MM.1S (cell line): ENCODE results near the gene PCSK4.

Experiments
- DNase-seq: peaks from one replicate; pipeline ENCODE4 v3.0.0-alpha.2; 2015
- H2AFZ ChIP-seq: fragments of 300-600 bp; sonication (generic); 2 replicates; pipeline ENCODE4 v1.6.0; 2016; ENCODE audit warnings: antibody characterized with exemption, low read length
- H3F3A ChIP-seq: fragments of 300-600 bp; sonication (generic); 2 replicates; pipeline ENCODE4 v1.6.1; 2016; ENCODE audit warnings: mild to moderate bottlenecking, antibody characterized with exemption, low read length, moderate library complexity, mixed read lengths; ENCODE audit not compliant: insufficient read depth
- H3K27ac ChIP-seq: fragments of 300-600 bp; sonication (generic); 2 replicates; pipeline ENCODE4 v1.5.1; 2016; ENCODE audit warnings: mild to moderate bottlenecking, low read length
- H3K27me3 ChIP-seq: fragments of 300-600 bp; sonication (generic); replicated peaks from 2 replicates; pipeline ENCODE4 v1.6.0; 2016; ENCODE audit warnings: low read length; ENCODE audit not compliant: insufficient read depth
- H3K36me3 ChIP-seq: fragments of 300-600 bp; sonication (generic); replicated peaks from 2 replicates; pipeline ENCODE4 v1.6.1; 2016; ENCODE audit warnings: mild to moderate bottlenecking, low read length, mixed read lengths; ENCODE audit not compliant: insufficient read depth
- H3K4me1 ChIP-seq: fragments of 300-600 bp; sonication (generic); 2 replicates; pipeline ENCODE4 v1.6.1; 2016; ENCODE audit warnings: low read length, mixed read lengths
- H3K4me2 ChIP-seq: fragments of 300-600 bp; sonication (generic); 2 replicates; pipeline ENCODE4 v1.6.0; 2016; ENCODE audit warnings: low read depth, low read length
- H3K4me3 ChIP-seq: fragments of 300-600 bp; sonication (generic); 2 replicates; pipeline ENCODE4 v1.5.1; 2016; ENCODE audit warnings: low read length, mixed read lengths
- H3K79me2 ChIP-seq: fragments of 300-600 bp; sonication (generic); 2 replicates; pipeline ENCODE4 v1.6.1; 2016; ENCODE audit warnings: mixed run types, low read length, mixed read lengths
- H3K9ac ChIP-seq: fragments of 300-600 bp; sonication (generic); 2 replicates; pipeline ENCODE4 v1.6.1; 2016; ENCODE audit warnings: low read length, mixed read lengths
- H3K9me2 ChIP-seq: fragments of 300-600 bp; sonication (generic); replicated peaks from 2 replicates; pipeline ENCODE4 v1.6.1; 2016; ENCODE audit warnings: mild to moderate bottlenecking, low read length, mixed read lengths; ENCODE audit not compliant: insufficient read depth
- H3K9me3 ChIP-seq: fragments of 300-600 bp; sonication (generic); replicated peaks from 2 replicates; pipeline ENCODE4 v1.6.1; 2016; ENCODE audit warnings: mild to moderate bottlenecking, low read length, mixed read lengths; ENCODE audit not compliant: insufficient read depth
- H4K20me1 ChIP-seq: fragments of 300-600 bp; sonication (generic); 2 replicates; pipeline ENCODE4 v1.6.1; 2016; ENCODE audit warnings: mild to moderate bottlenecking, low read length, moderate library complexity, mixed read lengths; ENCODE audit not compliant: insufficient read depth
- CTCF ChIP-seq: fragments of 300-600 bp; sonication (generic); IDR thresholded peaks from 2 replicates; pipeline ENCODE4 v1.5.1; 2016; ENCODE audit warnings: antibody characterized with exemption, low read length, mixed read lengths
- EZH2 ChIP-seq: fragments of 300-600 bp; sonication (generic); optimal IDR thresholded peaks from 2 replicates; pipeline ENCODE3; 2017; ENCODE audit warnings: low read depth, mild to moderate bottlenecking, antibody characterized with exemption, low read length, mixed read lengths
- EZH2phosphoT487 ChIP-seq: fragments of 300-600 bp; sonication (generic); IDR thresholded peaks from 2 replicates; pipeline ENCODE4 v1.6.1; 2018; ENCODE audit warnings: antibody characterized with exemption, low read length

The PCSK4 gene

GRCh38 chr19:1495051-1495798 lies 5.1 kb upstream of the PCSK4 start:
- Histone ChIP-seq H3K36me3 (no peaks in the 10 kb centered on the region), H3K4me1 (0 out of 2 replicates have a peak, but pooled peaks cover 4% of the 10 kb centered on the region), H3K9me3 (no peaks in the 10 kb centered on the region), H3K4me3 (no peak overlapping the region), H3K4me2 (no peak overlapping the region), H3K27ac (no peak overlapping the region), H3K27me3 (peaks cover 79% of the 10 kb centered on the region), H3K9me2 (no peaks in the 10 kb centered on the region), H3K79me2 (no peaks in the 10 kb centered on the region), H4K20me1 (no peaks in the 10 kb centered on the region), H2AFZ (no peak overlapping the region), H3K9ac (no peak overlapping the region), H3F3A (no peaks in the 10 kb centered on the region)
- DNase-seq = no peak
- TF ChIP-seq EZH2phosphoT487 = no peak
- no peak for TF ChIP-seq CTCF
- TF ChIP-seq EZH2 = no peak

GRCh38 chr19:1494115-1494815 lies 4.1 kb upstream of the PCSK4 start:
- Histone ChIP-seq H2AFZ (no peak overlapping the region), H3K27ac (no peak overlapping the region), H3K9me2 (no peaks in the 10 kb centered on the region), H3K9me3 (no peaks in the 10 kb centered on the region), H3K27me3 (peaks cover 78% of the 10 kb centered on the region), H3K4me3 (no peak overlapping the region), H3K36me3 (no peaks in the 10 kb centered on the region), H3K79me2 (no peaks in the 10 kb centered on the region), H3K9ac (no peak overlapping the region), H3F3A (no peaks in the 10 kb centered on the region), H4K20me1 (no peaks in the 10 kb centered on the region), H3K4me1 (peaks cover 10% of the 10 kb centered on the region), H3K4me2 (no peak overlapping the region)
- TF ChIP-seq CTCF (no peak), EZH2 (no peak), EZH2phosphoT487 (no peak)
- DNase-seq = no peak

DNA sequence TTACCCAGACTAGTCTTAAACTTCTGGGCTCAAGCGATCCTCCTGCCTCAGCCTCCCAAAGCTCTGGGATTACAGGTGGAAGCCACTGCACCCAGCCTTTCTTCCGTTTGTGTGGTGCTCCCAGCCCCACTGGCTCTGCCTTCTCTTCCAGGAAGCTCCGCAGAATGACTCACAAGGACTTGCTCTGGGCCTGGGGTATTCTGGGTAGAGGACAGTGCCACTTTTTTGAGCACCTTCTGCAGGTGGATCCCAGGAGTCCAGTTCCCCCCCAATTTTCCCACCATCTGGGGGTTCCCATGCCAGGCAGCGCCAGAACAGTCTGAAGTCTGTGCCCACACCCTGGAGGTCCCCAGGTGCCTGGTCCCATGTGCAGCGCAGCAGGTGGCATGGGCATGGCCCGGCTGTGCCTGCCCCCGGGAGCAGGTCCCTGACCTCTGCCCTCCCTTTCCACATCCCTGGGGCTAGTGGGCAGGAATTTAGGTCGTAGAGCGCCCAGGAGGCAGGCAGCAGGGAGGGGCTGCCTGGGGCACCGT lies 2.4 kb upstream of the PCSK4 start:
- H3K9ac ChIP-seq = no peak overlapping the region
- peaks cover 10% of the 10 kb centered on the region for H3K4me1 ChIP-seq

More for the DNA sequence above, 2.4 kb upstream of the PCSK4 start:
- Histone ChIP-seq H3K36me3 (no peaks in the 10 kb centered on the region), H4K20me1 (no peaks in the 10 kb centered on the region), H3K9me2 (no peaks in the 10 kb centered on the region), H2AFZ (no peak overlapping the region), H3K4me3 (no peak overlapping the region), H3F3A (no peaks in the 10 kb centered on the region), H3K9me3 (no peaks in the 10 kb centered on the region), H3K79me2 (no peaks in the 10 kb centered on the region), H3K27ac (no peak overlapping the region), H3K27me3 (peaks cover 84% of the 10 kb centered on the region), H3K4me2 (no peak overlapping the region)
- TF ChIP-seq CTCF (no peak), EZH2 (no peak), EZH2phosphoT487 (no peak)
- DNase-seq = no peak
